Ectodermal cell (in vitro differentiated cells): ENCODE results near the gene DNAJC18.

Experiments used
- H3K27ac ChIP-seq: 2 replicates; pipeline ENCODE4 v1.7.0; 2013; ENCODE audit warnings: mild to moderate bottlenecking, low read depth, low read length; ENCODE audit not compliant: insufficient read depth, poor library complexity, severe bottlenecking
- H3K27me3 ChIP-seq: 2 replicates; pipeline ENCODE4 v1.7.0; 2013; ENCODE audit warnings: mild to moderate bottlenecking, low read length; ENCODE audit not compliant: insufficient read depth, control insufficient read depth, poor library complexity, severe bottlenecking
- H3K36me3 ChIP-seq: one replicate; pipeline ENCODE4 v1.7.0; 2013; ENCODE audit warnings: low read length; ENCODE audit not compliant: control insufficient read depth, insufficient read depth
- H3K4me1 ChIP-seq: one replicate; pipeline ENCODE4 v1.7.0; 2013; ENCODE audit warnings: low read length; ENCODE audit not compliant: control insufficient read depth, insufficient read depth
- H3K4me3 ChIP-seq: 2 replicates; pipeline ENCODE4 v1.7.0; 2013; ENCODE audit warnings: low read depth, low read length, control low read depth; ENCODE audit not compliant: insufficient read depth
- H3K9me3 ChIP-seq: 2 replicates; pipeline ENCODE4 v1.7.0; 2013; ENCODE audit warnings: mild to moderate bottlenecking, low read length, moderate library complexity; ENCODE audit not compliant: control insufficient read depth
- WGBS, 2 experiments: methylation state at CpG; one replicate each; pipeline ENCODE4 v1.1.7; 2013; ENCODE audit warnings: missing lambda C conversion rate in 2 of 2; 5-methylcytosine and 5-hydroxymethylcytosine counted together

The DNAJC18 gene

DNA sequence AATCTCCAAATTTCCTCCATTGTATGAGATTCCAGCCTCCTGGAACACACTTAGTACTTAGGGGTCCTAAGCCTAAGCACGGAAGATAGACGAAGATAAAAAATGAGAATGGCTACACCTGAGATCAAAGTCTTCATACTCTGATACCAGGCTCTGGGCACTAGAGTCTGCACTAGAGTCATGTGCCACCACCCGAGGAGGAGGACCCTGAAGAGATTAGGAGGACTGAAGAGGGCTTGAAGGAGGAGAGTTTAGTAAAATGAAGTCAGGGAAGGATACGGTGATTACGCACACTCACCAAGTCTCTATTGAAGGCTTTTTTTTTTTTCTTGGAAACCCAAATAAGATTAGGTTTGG is 34.9 kb downstream of the DNAJC18 start:
- Histone ChIP-seq H3K4me3 (peak overlapping the region; percentile 45), H3K36me3 (no peaks in the 10 kb centered on the region), H3K27me3 (no peaks in the 10 kb centered on the region), H3K27ac (peak overlapping the region; percentile 84), H3K4me1 (peaks cover 8% of the 10 kb centered on the region), H3K9me3 (no peaks in the 10 kb centered on the region)
- WGBS, 2 experiments: 74 to 80% methylated on average over 5 of the region's 5 CpGs

DNA sequence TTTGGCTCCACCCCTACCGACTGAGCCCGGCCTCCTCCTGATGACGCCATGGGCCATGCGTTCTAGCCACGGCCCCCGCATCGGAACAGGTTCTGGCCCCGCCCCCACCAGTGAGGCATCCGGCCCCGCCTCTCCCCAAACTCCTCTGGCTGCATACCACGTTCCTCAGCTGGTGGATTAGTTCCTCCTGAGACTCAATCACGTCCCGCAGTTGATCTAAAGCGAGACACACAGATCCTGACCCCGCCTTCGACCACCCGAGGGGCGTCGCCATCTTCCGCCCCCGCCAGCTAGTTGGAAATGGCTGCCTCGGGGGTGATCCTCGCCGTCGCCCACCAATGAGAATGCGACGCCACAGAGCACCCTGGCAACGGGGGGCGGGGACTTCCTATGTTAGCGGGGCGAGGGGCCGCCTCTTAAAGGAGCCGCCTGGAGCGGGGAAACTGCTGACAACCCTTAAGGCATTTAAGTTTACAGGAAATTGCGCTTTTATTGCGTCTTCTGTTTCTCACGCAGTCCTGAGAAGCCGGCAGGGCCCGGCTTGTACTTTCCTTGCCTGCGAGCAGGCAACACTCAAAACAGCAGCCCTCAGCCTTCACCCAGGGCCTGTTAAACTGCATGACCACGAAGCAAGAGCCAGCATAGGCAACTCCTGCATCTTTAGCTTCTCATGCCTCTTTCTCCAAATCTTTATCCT is 35.4 kb downstream of the DNAJC18 start, which contains the start of gene SPATA24:
SPATA24 (minus strand) TSS at position 303 of the 697 bp plus-strand sequence; CDS start at position 274, 29 bp downstream.
- Histone ChIP-seq H3K27ac (peak within 1 kb of the TSS; percentile 84), H3K4me3 (peak within 1 kb of the TSS; percentile 45), H3K4me1 (peaks cover 8% of the 10 kb centered on the region), H3K27me3 (no peaks in the 10 kb centered on the region), H3K36me3 (no peaks in the 10 kb centered on the region), H3K9me3 (no peaks in the 10 kb centered on the region)
- 1 to 2% methylated on average over 41 of the region's 41 CpGs for WGBS, 2 experiments

DNA sequence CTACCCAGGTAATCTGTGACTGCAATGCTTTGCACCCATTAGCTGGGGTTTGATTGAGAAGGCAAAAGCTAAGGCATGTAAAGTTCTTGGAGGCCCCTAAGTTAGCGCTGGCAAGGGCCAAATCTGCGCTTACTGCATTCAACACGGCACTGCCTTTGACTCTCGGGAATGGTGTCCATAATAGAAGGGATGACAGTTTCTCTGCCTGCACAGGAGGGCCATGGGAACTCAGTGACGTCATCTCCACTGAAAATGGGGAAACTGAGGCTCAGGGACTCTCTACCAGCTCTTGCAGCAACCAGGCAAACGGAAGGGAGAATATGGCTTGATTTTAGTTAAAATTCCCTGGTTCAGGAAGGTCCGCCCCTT is 35.9 kb downstream of the DNAJC18 start:
- Histone ChIP-seq H3K4me3 (peak overlapping the region; percentile 45), H3K27me3 (no peaks in the 10 kb centered on the region), H3K9me3 (no peaks in the 10 kb centered on the region), H3K27ac (peak overlapping the region; percentile 84), H3K36me3 (no peaks in the 10 kb centered on the region), H3K4me1 (peaks cover 8% of the 10 kb centered on the region)
- WGBS, 2 experiments: 37 to 41% methylated on average over 7 of the region's 7 CpGs

DNA sequence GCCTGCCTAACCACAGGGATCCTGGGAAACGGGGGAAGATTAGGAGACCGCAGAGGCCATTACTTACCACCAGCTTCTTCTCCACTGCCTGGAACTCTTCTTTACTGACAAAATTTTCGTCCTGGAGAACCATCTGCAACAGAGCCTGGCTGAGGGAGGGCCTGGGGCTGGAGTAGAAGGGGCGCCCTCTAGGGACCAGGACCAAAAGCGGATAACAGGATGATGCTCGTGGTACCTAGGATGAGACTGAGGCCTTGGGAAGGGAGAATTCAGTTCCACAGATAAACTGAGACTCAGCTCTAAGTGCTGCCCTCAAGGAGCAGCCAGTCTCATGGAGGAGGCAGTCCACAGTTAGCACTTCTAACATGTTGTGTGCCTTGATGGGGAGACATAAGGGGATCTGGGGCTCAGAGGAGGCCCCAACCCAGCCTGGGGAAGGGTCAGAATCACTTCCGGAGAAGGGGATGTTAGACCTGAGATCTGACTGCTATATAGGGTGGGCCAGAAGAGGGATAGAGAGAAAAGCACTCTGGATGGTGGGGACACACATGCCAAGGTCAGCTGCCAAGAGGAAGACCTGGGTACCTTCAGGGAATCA is 36.7 kb downstream of the DNAJC18 start:
- no peaks in the 10 kb centered on the region for H3K9me3 ChIP-seq
- H3K4me3 ChIP-seq: no peak overlapping the region
- no peaks in the 10 kb centered on the region for H3K36me3 ChIP-seq
- 65 to 75% methylated on average over 7 of the region's 7 CpGs for WGBS, 2 experiments
- H3K27me3 ChIP-seq: no peaks in the 10 kb centered on the region
- H3K4me1 ChIP-seq: peaks cover 8% of the 10 kb centered on the region
- H3K27ac ChIP-seq: no peak overlapping the region

DNA sequence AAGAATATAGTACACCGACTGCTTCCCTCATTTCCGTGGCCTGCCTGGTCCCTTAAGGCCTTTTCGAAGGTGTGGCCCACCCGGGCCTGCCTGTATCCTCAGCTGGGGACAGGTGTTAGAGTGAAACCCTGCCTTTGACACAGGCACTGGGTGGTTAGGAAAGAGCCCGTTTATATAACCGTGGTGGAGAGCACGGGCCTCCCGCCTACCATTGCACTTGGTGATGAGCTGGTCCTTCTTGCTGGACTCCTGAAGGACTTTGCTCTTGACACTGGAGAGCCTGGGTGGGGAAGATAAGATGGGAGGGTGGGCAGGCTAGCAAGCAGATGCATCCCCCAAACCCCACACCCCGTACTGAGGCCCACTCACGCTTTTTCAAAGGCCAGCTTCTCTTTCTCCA is 37.8 kb downstream of the DNAJC18 start:
- Histone ChIP-seq H3K4me1 (peaks cover 8% of the 10 kb centered on the region), H3K9me3 (no peaks in the 10 kb centered on the region), H3K36me3 (no peaks in the 10 kb centered on the region), H3K27ac (no peak overlapping the region), H3K27me3 (no peaks in the 10 kb centered on the region), H3K4me3 (no peak overlapping the region)
- WGBS, 2 experiments: 94 to 97% methylated on average over 10 of the region's 10 CpGs

DNA sequence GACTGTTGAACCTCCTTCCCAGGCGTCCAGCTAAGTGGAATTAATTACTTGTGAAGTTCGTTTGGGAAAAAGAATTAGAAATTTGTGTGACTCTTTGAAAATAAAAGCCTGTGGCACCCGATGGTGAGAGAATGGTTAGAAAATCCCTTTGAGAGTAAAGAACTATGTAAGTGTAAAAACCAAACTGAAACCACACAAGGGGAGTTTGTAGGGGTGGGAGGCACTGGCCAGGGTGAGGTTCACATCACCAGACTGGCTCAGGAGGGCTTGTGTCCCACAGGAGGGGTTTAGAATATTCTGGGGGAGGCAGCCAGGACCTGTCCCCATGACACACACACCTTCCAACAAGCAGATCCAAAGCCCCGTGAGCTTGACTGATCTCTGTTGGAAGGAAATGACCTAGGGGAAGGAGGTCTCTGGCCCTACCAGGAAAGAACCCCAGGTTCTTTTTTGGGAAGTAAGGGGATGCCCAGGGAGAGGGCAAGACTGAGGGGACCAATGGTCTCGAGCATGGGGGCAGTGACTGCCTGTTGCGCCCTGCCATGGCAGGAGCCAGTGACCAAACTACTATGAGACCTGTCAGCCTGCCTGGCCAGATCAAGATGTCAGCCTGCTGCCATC is 39.7 kb downstream of the DNAJC18 start:
- peaks cover 17% of the 10 kb centered on the region for H3K27me3 ChIP-seq
- H3K4me3 ChIP-seq: no peak overlapping the region
- no peaks in the 10 kb centered on the region for H3K9me3 ChIP-seq
- H3K27ac ChIP-seq: no peak overlapping the region
- H3K4me1 ChIP-seq: peaks cover 8% of the 10 kb centered on the region
- WGBS, 2 experiments: 94% methylated on average over 6 of the region's 6 CpGs
- no peaks in the 10 kb centered on the region for H3K36me3 ChIP-seq

DNA sequence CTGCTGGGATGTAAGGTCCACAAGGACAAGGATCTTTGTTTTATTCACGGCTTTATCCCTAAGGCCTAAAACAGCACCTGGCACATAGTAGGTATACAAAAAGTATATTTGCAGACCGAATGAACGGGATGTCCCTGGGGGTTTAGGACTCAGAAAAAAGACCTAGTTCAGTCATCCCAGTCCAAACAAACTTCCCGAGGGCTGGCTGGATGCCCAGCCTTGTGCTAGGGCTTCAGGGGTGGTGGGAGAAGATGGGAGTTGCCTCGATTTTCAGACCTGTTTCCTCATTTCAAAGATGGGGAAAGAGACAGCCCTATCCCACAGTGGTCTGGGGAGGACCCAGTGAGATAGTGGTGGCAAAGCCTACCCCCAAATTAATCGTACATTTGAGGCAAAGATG is 41.4 kb downstream of the DNAJC18 start:
- Histone ChIP-seq H3K36me3 (no peaks in the 10 kb centered on the region), H3K27me3 (peaks cover 34% of the 10 kb centered on the region), H3K27ac (no peak overlapping the region), H3K4me3 (no peak overlapping the region), H3K9me3 (no peaks in the 10 kb centered on the region), H3K4me1 (peaks cover 1% of the 10 kb centered on the region)
- WGBS, 2 experiments: 93 to 94% methylated on average over 6 of the region's 6 CpGs

DNA sequence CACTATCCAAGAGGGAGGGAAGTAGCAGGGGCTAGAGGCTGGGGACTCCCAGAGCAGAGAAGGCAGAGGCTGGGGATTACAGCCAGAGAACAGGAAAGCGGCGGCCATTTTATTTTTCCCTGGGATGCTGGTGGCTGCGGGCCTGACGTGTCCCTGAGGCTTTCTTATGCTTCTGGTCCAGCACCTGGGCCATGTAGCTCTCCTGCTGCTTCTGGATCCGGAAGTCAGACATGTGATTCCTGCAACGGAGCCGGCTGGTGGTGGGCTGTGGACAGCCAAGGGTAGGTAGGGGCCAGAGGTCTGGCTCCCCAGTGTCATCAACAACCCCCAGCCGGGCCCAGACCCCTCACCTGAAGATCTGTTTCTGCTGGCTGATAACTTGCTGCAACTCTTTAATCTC is 42.6 kb downstream of the DNAJC18 start:
- Histone ChIP-seq H3K4me1 (no peaks in the 10 kb centered on the region), H3K36me3 (no peaks in the 10 kb centered on the region), H3K27ac (no peak overlapping the region), H3K9me3 (no peaks in the 10 kb centered on the region), H3K4me3 (no peak overlapping the region), H3K27me3 (peaks cover 46% of the 10 kb centered on the region)
- WGBS, 2 experiments: 89 to 90% methylated on average over 8 of the region's 8 CpGs

DNA sequence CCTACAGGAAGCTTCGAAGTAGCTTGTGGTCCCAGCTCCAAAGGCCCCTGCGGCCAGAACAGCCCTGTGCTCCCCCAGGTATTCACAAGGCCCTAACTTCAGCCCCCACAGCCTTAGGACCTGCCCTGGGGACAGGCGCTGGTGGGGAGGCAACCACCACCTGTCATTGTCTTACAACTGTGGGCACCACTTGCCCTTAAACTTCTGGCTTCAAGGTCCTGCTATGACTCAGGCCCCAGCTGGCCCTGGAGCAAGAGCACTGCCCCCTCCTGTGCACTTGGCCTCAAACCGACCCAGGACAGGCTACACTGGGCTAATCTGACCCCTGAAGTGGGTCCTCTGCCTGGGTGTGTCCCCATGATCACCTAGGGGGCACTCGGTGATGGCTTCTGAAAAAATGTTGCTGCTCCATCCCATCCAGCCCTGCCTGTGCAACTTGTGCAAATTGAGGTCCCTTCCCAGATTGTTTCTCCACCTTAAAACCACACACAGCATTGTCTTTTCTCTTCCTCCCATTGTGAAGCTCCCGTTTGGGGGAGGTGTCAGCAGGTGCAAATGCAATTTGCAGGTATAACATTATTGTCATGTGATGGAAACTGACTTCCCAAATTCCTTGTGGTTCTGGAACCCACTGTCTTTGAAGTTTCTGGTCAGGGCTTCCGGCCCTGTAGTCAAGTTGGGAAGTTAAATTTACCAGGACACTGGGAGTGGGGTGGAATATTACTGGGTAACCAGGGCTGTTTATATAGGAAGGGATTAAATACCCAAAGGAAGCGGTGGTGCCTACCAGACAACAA is 43.3 kb downstream of the DNAJC18 start:
- H3K36me3 ChIP-seq: no peaks in the 10 kb centered on the region
- WGBS, 2 experiments: 81 to 84% methylated on average over 8 of the region's 8 CpGs
- peaks cover 53% of the 10 kb centered on the region for H3K27me3 ChIP-seq
- no peaks in the 10 kb centered on the region for H3K4me1 ChIP-seq
- no peak overlapping the region for H3K27ac ChIP-seq
- no peaks in the 10 kb centered on the region for H3K9me3 ChIP-seq
- H3K4me3 ChIP-seq: no peak overlapping the region
